Measurements from ENCODE around the gene RUNX2. TPM values are rescaled to one million over a fixed set of nuclear protein-coding genes. Genes with fewer than 3 reads are reported as not detected.

RUNX2 gene
- total and polyA plus RNA-seq, 9 of the 15 experiments (the other 6 are each of a cell fraction or from before 2014, with no cell fraction given), result 0.29 to 1.00 (median 0.43) TPM

GRCh38 chr6:45491874-45492273, 163.7 kb downstream of the RUNX2 start:
- DNase-seq (ENCODE audit: extremely low read depth in 1 of 4, low spot score in 3 of 4) (no peak), FAIRE-seq (no peak), ATAC-seq (no peak)
- H2AFZ ChIP-seq (ENCODE audit: low read depth, low read length), result no peak overlapping the region
- H3K4me3 ChIP-seq, result no peak overlapping the region
- H4K20me1 ChIP-seq (replicated peaks; ENCODE audit: control insufficient read depth, insufficient read depth, low read length), result no peaks in the 10 kb centered on the region
- no peaks in the 10 kb centered on the region for H3K27me3 ChIP-seq (ENCODE audit: control insufficient read depth in 2 of 2, insufficient read depth in 2 of 2, low read length in 2 of 2)
- BruUV-seq (replicated peaks), result no TSS peak
- intact Hi-C loops (cut with micrococcal nuclease) (no loop called here), in situ Hi-C loops (cut with MboI) (no loop called here)
- WGBS (ENCODE audit: insufficient coverage, low coverage, missing lambda C conversion rate), result 61% methylated on average over 6 of the region's 6 CpGs
- ChIA-PET CTCF (ENCODE audit: low intra/inter-chr PET ratio) (interaction anchor here (0.6 kb wide), 1 partner anchor 42 kb away, joined by 3 read pairs; no protein-coding TSS in a partner anchor), POLR2A (interaction anchor here (1.1 to 2.2 kb wide), 2 partner anchors 9 to 49 kb away, joined by 3 to 5 read pairs; no protein-coding TSS in a partner anchor)
- TF ChIP-seq ZBTB40 (IDR thresholded peaks at IDR 0.05) (no peak), ZBTB40 (CRISPR knock-in tag; IDR thresholded peaks at IDR 0.05) (no peak)
- H3K9me3 ChIP-seq (replicated peaks; ENCODE audit: control insufficient read depth, insufficient read depth, low read depth, low read length), result no peaks in the 10 kb centered on the region
- H3K79me2 ChIP-seq (ENCODE audit: control insufficient read depth, insufficient read depth, low read length), result no peaks in the 10 kb centered on the region
- peaks cover 0 to 5% of the 10 kb centered on the region in 2 experiments; a peak in 1 of 5 replicates for H3K4me1 ChIP-seq (replicated peaks in 1 of 2; ENCODE audit: control insufficient read depth in 2 of 2, insufficient read depth in 2 of 2, low read length in 2 of 2)
- H3K9me1 ChIP-seq (ENCODE audit: control insufficient read depth, insufficient read depth, low read length), result no peaks in the 10 kb centered on the region
- H3K36me3 ChIP-seq (ENCODE audit: control insufficient read depth, insufficient read depth, low read length), result no peaks in the 10 kb centered on the region
- H3K4me2 ChIP-seq (ENCODE audit: insufficient read depth, low read length), result no peak overlapping the region
- no peak overlapping the region for H3K27ac ChIP-seq (ENCODE audit: extremely low read depth, low read depth, low read length)
- no peak overlapping the region for H3K9ac ChIP-seq (ENCODE audit: insufficient read depth in 1 of 2, low read depth in 2 of 2, low read length in 2 of 2)

Measured in K562 (cell line).